Epidermal melanocyte (primary cell): ENCODE results near the gene GOLGA7B.

Experiments used
- DNase-seq: peaks from one replicate; pipeline ENCODE4 v3.0.0; 2011; ENCODE audit warnings: low spot score; ENCODE audit not compliant: insufficient read length

Gene GOLGA7B

GRCh38 chr10:97894092-97894491 lies 44.4 kb downstream of the GOLGA7B start:
- DNase-seq = no peak

- DNase-seq = no peak
These were observed 45.4 kb downstream of the GOLGA7B start for GRCh38 chr10:97895084-97895483.

GRCh38 chr10:97895915-97896314 lies 46.3 kb downstream of the GOLGA7B start:
- no peak for DNase-seq

DNA sequence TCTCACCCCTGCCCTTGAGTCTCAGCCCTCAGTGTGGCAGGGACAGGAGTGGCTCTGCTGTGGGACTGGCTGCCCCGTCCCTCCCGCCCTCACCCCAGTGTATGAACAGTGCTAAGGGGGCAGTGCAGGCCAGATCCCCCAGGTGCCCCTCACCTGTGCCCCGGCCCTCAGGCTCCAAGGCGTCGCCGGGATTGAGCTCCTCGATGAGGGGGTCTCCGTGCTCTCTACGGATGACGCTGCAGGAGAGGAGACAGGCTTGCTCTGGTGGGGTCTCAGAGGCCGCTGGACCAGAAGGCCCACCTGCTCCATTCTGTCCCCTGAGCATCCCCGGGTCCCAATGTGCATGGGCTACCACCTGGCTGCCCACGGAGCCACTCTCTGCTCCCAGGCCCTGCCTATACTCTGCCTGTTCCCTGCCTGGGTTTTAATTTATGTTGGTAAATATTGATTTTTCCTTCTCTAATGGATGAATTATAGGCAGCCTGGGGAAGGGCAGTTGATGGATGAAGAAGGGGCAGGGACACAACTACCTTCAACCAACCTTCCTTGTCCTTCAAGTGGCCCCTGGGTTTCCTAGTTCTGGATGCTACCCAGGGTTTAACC lies 47.2 kb downstream of the GOLGA7B start:
- no peak for DNase-seq

- DNase-seq = no peak
These were observed 48.8 kb downstream of the GOLGA7B start for GRCh38 chr10:97898429-97898828.

GRCh38 chr10:97901381-97901780 lies 51.7 kb downstream of the GOLGA7B start:
- DNase-seq = no peak

GRCh38 chr10:97903128-97904017 lies 53.7 kb downstream of the GOLGA7B start:
- no peak for DNase-seq

GRCh38 chr10:97904018-97904381 lies 54.4 kb downstream of the GOLGA7B start:
- DNase-seq = no peak

- no peak for DNase-seq
These were observed 54.9 kb downstream of the GOLGA7B start for GRCh38 chr10:97904576-97904975.

DNA sequence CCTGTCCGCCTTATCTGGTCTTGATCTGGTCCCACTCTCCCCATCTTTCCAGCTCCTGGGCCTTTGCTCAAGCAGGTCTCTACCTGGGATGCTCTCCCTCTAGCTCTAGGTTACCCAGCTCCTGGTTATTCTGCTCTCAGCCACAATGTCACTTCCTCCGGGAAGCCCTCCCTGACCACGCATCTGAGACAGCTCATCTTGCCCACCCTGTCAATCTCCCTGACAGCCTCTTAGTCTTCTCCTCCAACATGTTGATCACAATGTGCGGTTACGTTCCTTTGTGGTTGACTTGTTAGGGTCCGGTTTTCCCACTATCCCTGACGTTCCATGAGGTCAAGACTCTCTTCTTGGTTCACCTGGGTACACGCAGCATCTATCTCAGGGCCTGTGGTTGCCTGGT lies 55.6 kb downstream of the GOLGA7B start:
- DNase-seq = no peak

DNA sequence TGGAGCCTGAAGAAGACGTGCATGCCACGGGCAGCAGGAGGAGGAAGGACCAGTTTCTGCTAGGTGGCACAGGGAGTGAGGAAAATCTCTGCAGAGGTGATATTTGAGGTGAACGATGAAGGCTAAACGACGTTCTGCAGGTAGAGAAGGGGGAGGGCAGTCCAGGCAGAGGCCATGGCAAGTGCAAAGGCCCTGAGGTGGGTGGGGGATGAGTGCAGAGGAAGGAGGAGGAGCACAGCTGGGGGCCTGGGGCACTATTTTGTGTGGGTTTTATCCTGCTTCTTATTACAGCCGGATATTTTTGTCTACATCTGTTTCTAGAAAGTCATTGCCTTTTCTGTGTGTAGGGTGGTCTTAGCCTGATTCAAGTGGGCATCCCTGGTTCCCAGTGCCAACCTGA lies 57.6 kb downstream of the GOLGA7B start:
- no peak for DNase-seq

- no peak for DNase-seq
These were observed 58.2 kb downstream of the GOLGA7B start for GRCh38 chr10:97907830-97908229.

DNA sequence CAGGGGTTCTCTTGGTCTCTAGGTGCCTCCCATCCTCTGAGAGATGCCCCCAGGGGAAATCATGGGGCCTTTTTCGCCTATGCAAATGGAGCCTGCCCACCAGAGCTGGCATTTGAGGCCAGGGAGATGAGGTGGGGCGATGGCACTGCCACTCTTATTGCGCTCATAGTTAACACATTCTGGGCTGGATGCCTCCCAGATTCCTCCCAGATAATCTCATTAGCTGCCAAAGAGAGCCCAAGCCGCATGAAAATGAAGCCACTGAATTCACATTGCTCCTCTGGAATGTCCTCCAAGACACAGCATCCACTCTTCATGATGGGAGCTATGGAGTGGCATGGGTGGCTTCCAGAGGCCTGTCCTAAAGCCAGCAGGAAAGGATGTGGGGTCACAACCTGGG lies 61.0 kb downstream of the GOLGA7B start:
- no peak for DNase-seq

DNA sequence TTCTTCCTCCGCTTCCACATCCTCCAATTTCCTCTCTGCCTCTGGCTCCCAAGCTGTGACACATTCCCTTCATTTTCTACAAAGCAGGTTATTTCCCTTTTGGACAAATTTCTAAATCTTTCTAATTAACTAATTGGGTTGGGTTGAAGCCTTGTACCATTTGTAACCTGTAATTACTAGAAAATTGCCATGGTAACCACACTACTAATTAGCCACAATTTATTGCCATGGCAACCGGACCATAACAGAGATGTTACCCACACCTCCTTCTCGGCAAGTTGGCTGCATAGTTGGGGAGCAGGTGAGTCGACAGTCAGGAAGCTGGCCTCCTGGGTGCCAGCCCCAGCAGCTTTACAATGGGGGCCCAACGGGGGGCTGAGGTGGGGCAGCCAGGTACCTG lies 61.6 kb downstream of the GOLGA7B start:
- DNase-seq = no peak

- no peak for DNase-seq
These were observed 63.5 kb downstream of the GOLGA7B start for GRCh38 chr10:97913193-97913592.

- no peak for DNase-seq
These were observed 64.0 kb downstream of the GOLGA7B start for GRCh38 chr10:97913614-97914013.

DNA sequence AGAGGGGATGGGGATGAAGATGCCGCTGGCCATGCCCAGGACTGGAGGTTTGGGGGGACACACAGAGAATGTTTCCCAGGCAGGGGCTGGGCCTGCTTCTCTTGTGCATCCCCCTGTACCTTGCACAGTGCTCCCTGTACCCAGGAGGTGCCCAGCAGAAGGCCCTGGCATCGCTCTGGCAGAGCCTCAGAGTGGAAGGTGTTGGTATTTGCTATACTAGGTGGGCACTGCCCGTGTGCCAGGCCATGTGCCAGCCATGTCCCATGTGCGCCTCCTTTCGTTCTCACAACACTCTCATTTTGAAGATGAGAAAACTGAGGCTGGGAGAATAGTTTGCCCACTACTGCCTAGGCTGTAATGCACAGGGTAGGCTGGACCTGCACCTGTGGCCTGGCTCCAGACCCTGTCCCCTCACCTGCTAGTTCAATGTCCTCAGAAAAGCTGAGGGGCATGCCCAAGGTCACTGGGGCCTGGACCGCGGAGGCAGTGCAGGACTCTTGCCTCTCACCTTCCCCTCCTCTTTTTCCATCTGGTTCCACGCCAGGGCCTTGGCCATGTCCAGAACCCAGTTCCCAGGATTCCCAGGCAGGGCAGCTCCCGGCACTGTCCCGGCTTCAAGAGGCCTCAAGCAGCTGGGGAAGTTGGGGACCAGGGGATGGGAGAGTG lies 64.7 kb downstream of the GOLGA7B start:
- DNase-seq = no peak

DNA sequence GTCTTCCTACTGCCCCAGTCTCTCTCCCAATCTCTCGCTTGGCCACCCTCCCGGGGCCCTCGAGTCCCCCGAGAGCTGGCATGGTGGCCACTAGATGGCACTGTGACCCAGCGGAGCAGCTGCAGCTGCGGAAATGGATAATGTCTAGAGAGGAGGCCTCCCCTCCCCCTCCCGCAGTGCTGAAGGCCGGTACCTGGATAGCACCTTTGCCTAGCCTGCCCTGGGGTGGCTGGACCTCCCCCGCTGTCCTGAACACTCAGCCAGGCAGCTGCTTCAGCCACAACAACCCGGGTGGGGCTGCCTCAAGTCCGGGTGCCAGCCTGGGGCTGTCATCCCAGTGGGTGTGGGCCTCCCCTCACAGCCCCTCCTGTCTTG lies 65.2 kb downstream of the GOLGA7B start:
- DNase-seq = peak; percentile 67

DNA sequence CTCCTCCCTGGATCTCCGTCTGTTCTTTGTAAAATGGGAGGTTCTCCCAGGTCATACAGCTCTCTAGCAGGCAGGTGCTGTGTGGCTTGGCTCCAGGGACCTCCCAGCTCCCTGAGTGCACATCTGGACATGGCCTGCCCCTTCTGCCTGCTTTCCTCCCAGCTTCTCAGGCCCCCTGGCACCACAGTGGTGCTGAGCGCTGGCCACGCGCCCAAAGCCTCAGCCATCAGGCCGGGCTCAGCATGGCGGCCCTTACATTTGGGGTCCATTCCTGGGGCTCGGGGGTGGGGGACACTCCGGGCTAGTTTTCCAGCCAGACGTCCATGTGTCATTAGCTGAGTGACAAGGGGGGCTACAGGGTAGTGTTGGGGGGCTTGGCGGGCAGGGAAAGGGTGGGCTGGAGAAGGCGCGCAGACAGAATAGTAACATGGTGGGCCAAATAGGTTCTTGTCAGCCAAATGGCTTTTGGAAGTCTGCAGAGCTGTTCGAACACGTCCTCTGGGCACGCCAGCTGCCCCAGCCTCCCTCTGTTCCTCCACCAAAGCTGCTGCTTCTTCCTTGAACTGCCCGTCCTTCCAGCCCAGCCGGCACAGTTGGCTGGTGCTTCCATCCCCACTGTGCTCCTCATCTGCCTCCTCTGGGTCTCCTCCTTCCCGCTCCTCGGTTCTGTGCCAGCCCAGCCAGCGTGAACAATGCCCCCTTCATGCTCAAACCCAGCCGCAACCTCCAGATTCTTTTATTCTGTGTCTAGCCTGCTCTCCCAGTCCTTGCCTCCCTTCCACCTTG lies 65.9 kb downstream of the GOLGA7B start:
- no peak for DNase-seq

- DNase-seq = no peak
These were observed 66.9 kb downstream of the GOLGA7B start for GRCh38 chr10:97916586-97916985.

- no peak for DNase-seq
These were observed 69.4 kb downstream of the GOLGA7B start for GRCh38 chr10:97919012-97919411.

- no peak for DNase-seq
These were observed 71.2 kb downstream of the GOLGA7B start for GRCh38 chr10:97920865-97921264.
